VCaP (cell line): ENCODE results near the gene METTL17.
"Not testable (repeated sequence)": the region's sequence is repeated elsewhere in the genome, so short reads cannot be mapped to it uniquely, and the experiment has no call there.

Experiments used
- H3K27ac ChIP-seq: fragments of 450-650 bp; 2 replicates; pipeline ENCODE4 v1.5.1; 2017
- CTCF ChIP-seq: fragments of 450-650 bp; conservative IDR thresholded peaks from 2 replicates; pipeline ENCODE4 v1.5.1; 2017; ENCODE audit warnings: mild to moderate bottlenecking, moderate library complexity

METTL17 gene

GRCh38 chr14:20989787-20990600 lies at the start of gene METTL17:
METTL17 (plus strand) TSS chr14:20989980; CDS start chr14:20990003, 23 bp downstream.
- H3K27ac ChIP-seq, result peak within 1 kb of the TSS; percentile 81
- TF ChIP-seq CTCF, result peak; percentile 70

- H3K27ac ChIP-seq, result not testable (repeated sequence)
Observed at GRCh38 chr14:20945146-20945545, 44.6 kb upstream of the METTL17 start.

GRCh38 chr14:20946707-20947106 lies 43.1 kb upstream of the METTL17 start:
- not testable (repeated sequence) for H3K27ac ChIP-seq

- H3K27ac ChIP-seq, result not testable (repeated sequence)
Observed at GRCh38 chr14:20954736-20955537, 34.8 kb upstream of the METTL17 start, which contains the start of gene RNASE2. RNASE2 (plus strand) TSS chr14:20955487; CDS start chr14:20955772, 285 bp downstream.

GRCh38 chr14:20955538-20955873 lies 34.3 kb upstream of the METTL17 start:
- not testable (repeated sequence) for H3K27ac ChIP-seq

- no peak overlapping the region for H3K27ac ChIP-seq
- no peak for TF ChIP-seq CTCF
Observed at GRCh38 chr14:20956376-20956976, 33.3 kb upstream of the METTL17 start.

- H3K27ac ChIP-seq, result not testable (repeated sequence)
Observed at GRCh38 chr14:20958946-20959345, 30.8 kb upstream of the METTL17 start.

- no peak for TF ChIP-seq CTCF
- no peak overlapping the region for H3K27ac ChIP-seq
Observed at GRCh38 chr14:20969336-20969735, 20.4 kb upstream of the METTL17 start.

- no peak for TF ChIP-seq CTCF
- peak overlapping the region; percentile 53; the same call in 1 of the 2 replicates for H3K27ac ChIP-seq
Observed at GRCh38 chr14:20970647-20970982, 19.2 kb upstream of the METTL17 start.

GRCh38 chr14:20970983-20971704 lies 18.6 kb upstream of the METTL17 start:
- H3K27ac ChIP-seq, result peak overlapping the region; percentile 53
- TF ChIP-seq CTCF, result peak; percentile 97
